ENCODE measurements around the gene RAB44. TPM values are rescaled to one million over a fixed set of nuclear protein-coding genes. Genes with fewer than 3 reads are reported as not detected.
"Not testable (repeated sequence)": the region's sequence is repeated elsewhere in the genome, so short reads cannot be mapped to it uniquely, and the experiment has no call there.

Gene RAB44
- polyA plus RNA-seq, 2 of the 4 experiments (the other 2 are of a cell fraction): 0.04 to 0.09 TPM

DNA sequence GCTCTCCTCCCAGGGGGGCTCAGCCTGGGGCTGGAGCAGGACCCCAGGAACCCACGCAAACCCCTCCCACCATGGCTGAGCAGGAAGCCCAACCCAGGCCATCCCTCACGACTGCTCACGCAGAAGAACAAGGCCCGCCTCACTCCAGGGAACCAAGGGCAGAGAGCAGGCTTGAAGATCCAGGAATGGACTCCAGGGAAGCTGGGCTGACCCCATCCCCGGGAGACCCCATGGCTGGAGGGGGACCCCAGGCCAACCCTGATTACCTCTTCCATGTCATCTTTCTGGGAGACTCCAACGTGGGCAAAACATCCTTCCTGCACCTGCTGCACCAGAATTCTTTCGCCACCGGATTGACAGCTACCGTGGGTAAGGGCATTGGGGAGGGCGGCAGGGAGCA, 24.7 kb downstream of the RAB44 start (continued):
- no peak for TF ChIP-seq CBX2 (IDR thresholded peaks at IDR 0.05; ENCODE audit: borderline replicate concordance, low read depth)
- no peak for TF ChIP-seq RFX5 (IDR thresholded peaks at IDR 0.05)
- no peak for TF ChIP-seq EHF (CRISPR knock-in tag; IDR thresholded peaks at IDR 0.05)

DNA sequence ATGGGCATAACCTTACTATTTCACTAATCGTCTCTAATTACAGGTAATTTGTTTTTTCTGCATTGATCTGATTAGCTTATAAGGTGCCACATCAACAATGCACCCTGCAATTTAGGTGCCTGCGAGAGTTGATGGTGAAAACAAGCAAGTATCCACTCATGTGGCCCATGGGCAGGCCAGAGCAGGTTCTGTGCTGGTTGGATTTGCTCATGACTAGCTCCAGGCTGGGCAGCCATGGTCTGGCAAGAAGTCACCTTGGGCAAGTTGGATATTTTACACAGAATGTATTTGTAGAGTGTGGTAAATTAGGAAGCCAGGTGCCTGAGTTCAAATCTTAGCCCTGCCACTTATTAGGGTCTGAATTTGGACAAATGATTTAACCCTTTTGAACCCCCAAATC, 25.3 kb downstream of the RAB44 start:
- TF ChIP-seq FOXS1 (CRISPR knock-in tag; IDR thresholded peaks at IDR 0.05) (no peak), ZFP36 (IDR thresholded peaks at IDR 0.05; ENCODE audit: borderline replicate concordance, partially characterized antibody) (no peak), MAFK (IDR thresholded peaks at IDR 0.05; ENCODE audit: partially characterized antibody) (no peak), ZSCAN20 (CRISPR knock-in tag; IDR thresholded peaks at IDR 0.05) (no peak), HOXB13 (CRISPR knock-in tag; IDR thresholded peaks at IDR 0.05; ENCODE audit: low read depth) (no peak), RAD21 (conservative IDR thresholded peaks at IDR 0.05 in 1 of 2, IDR thresholded peaks at IDR 0.05 in 1 of 2) (no peak), KDM1A (IDR thresholded peaks at IDR 0.05; ENCODE audit: low read depth) (no peak)
- TF ChIP-seq, protein P1, sequence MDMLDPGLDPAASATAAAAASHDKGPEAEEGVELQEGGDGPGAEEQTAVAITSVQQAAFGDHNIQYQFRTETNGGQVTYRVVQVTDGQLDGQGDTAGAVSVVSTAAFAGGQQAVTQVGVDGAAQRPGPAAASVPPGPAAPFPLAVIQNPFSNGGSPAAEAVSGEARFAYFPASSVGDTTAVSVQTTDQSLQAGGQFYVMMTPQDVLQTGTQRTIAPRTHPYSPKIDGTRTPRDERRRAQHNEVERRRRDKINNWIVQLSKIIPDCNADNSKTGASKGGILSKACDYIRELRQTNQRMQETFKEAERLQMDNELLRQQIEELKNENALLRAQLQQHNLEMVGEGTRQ (IDR thresholded peaks at IDR 0.05): no peak
- TF ChIP-seq, protein P2, sequence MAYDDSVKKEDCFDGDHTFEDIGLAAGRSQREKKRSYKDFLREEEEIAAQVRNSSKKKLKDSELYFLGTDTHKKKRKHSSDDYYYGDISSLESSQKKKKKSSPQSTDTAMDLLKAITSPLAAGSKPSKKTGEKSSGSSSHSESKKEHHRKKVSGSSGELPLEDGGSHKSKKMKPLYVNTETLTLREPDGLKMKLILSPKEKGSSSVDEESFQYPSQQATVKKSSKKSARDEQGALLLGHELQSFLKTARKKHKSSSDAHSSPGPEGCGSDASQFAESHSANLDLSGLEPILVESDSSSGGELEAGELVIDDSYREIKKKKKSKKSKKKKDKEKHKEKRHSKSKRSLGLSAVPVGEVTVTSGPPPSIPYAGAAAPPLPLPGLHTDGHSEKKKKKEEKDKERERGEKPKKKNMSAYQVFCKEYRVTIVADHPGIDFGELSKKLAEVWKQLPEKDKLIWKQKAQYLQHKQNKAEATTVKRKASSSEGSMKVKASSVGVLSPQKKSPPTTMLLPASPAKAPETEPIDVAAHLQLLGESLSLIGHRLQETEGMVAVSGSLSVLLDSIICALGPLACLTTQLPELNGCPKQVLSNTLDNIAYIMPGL (CRISPR knock-in tag; IDR thresholded peaks at IDR 0.05; ENCODE audit: borderline replicate concordance): no peak
- TF ChIP-seq, protein P3, sequence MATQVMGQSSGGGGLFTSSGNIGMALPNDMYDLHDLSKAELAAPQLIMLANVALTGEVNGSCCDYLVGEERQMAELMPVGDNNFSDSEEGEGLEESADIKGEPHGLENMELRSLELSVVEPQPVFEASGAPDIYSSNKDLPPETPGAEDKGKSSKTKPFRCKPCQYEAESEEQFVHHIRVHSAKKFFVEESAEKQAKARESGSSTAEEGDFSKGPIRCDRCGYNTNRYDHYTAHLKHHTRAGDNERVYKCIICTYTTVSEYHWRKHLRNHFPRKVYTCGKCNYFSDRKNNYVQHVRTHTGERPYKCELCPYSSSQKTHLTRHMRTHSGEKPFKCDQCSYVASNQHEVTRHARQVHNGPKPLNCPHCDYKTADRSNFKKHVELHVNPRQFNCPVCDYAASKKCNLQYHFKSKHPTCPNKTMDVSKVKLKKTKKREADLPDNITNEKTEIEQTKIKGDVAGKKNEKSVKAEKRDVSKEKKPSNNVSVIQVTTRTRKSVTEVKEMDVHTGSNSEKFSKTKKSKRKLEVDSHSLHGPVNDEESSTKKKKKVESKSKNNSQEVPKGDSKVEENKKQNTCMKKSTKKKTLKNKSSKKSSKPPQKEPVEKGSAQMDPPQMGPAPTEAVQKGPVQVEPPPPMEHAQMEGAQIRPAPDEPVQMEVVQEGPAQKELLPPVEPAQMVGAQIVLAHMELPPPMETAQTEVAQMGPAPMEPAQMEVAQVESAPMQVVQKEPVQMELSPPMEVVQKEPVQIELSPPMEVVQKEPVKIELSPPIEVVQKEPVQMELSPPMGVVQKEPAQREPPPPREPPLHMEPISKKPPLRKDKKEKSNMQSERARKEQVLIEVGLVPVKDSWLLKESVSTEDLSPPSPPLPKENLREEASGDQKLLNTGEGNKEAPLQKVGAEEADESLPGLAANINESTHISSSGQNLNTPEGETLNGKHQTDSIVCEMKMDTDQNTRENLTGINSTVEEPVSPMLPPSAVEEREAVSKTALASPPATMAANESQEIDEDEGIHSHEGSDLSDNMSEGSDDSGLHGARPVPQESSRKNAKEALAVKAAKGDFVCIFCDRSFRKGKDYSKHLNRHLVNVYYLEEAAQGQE (IDR thresholded peaks at IDR 0.05): no peak
- TF ChIP-seq, protein P4, sequence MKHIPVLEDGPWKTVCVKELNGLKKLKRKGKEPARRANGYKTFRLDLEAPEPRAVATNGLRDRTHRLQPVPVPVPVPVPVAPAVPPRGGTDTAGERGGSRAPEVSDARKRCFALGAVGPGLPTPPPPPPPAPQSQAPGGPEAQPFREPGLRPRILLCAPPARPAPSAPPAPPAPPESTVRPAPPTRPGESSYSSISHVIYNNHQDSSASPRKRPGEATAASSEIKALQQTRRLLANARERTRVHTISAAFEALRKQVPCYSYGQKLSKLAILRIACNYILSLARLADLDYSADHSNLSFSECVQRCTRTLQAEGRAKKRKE (CRISPR knock-in tag; IDR thresholded peaks at IDR 0.05; ENCODE audit: low read depth): no peak
- no peak for ATAC-seq
- no peak overlapping the region for H3K4me3 ChIP-seq
- no peaks in the 10 kb centered on the region for H3K4me1 ChIP-seq
- no peak for DNase-seq (ENCODE audit: low read depth in 1 of 2, low spot score in 1 of 2)
- no peak overlapping the region for H3K4me2 ChIP-seq
- ChIA-PET POLR2A (no interaction called here), CTCF (interaction anchor here (0.8 to 5.4 kb wide), 6 partner anchors 13 to 108 kb away, joined by 3 to 56 read pairs (median 17); no protein-coding TSS in a partner anchor)
- no peak for FAIRE-seq
- no peak overlapping the region for H3K27ac ChIP-seq
- H3K9me3 ChIP-seq: no peaks in the 10 kb centered on the region
- 67% methylated on average over 2 of the region's 2 CpGs for whole genome bisulfite sequencing (ENCODE audit: missing lambda C conversion rate)

DNA sequence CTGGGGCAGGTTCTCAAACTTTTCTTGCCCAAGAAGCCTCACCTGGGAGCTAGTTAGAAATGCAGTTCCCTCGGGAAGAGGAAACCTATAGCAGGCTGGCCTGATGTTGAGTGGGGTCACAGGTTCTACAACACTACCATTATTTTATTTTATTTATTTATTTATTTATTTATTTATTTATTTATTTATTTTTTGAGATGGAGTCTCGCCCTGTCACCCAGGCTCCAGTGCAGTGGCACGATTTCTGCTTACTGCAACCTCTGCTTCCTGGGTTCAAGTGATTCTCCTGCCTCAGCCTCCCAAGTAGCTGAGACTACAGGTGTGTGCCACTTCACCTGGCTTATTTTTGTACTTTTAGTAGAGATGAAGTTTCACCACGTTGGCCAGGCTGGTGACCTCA, 26.4 kb downstream of the RAB44 start:
- POLR2A ChIA-PET: interaction anchor here (0.6 kb wide), 1 partner anchor 170 kb away, joined by 3 read pairs; no protein-coding TSS in a partner anchor
- H3K27ac ChIP-seq; H3K4me3 ChIP-seq; ATAC-seq; H3K9me3 ChIP-seq; FAIRE-seq; H3K4me1 ChIP-seq; H3K4me2 ChIP-seq; DNase-seq (ENCODE audit: low read depth in 1 of 2, low spot score in 1 of 2): not testable (repeated sequence)
- TF ChIP-seq ZC3H11A (IDR thresholded peaks at IDR 0.05): peak; percentile 62
- 87% methylated on average over 4 of the region's 4 CpGs for WGBS (ENCODE audit: missing lambda C conversion rate)
- CTCF ChIA-PET: interaction anchor here (0.6 to 5.4 kb wide), 32 partner anchors 7 to 203 kb away, joined by 3 to 56 read pairs (median 4); partner anchors contain the start of genes CDKN1A and RAB44
